Neural progenitor cell (in vitro differentiated cells): ENCODE data around the gene HECTD4. TPM values are rescaled to one million over a fixed set of nuclear protein-coding genes. Genes with fewer than 3 reads are reported as not detected.
A peak's percentile ranks its signal among the peaks of the same experiment; 100 is the strongest.

Source experiments
- DNase-seq: peaks from one replicate; pipeline ENCODE4 v3.0.0-alpha.2; 2016; ENCODE audit warnings: low spot score
- H2AFZ ChIP-seq: fragments of 200-600 bp; sonication (generic); replicated peaks from 2 replicates; pipeline ENCODE4 v1.6.1; 2016; ENCODE audit warnings: antibody characterized with exemption
- H3F3A ChIP-seq: fragments of 200-600 bp; sonication (generic); 2 replicates; pipeline ENCODE4 v1.6.1; 2016; ENCODE audit warnings: antibody characterized with exemption, low read depth
- H3K27ac ChIP-seq: fragments of 200-600 bp; sonication (generic); 2 replicates; pipeline ENCODE4 v1.5.1; 2016; ENCODE audit warnings: mild to moderate bottlenecking
- H3K27me3 ChIP-seq: fragments of 200-600 bp; sonication (generic); 2 replicates; pipeline ENCODE4 v1.6.1; 2016; ENCODE audit warnings: mild to moderate bottlenecking, moderate library complexity
- H3K36me3 ChIP-seq: fragments of 200-600 bp; sonication (generic); 2 replicates; pipeline ENCODE4 v1.5.1; 2016
- H3K4me1 ChIP-seq: fragments of 200-600 bp; sonication (generic); 2 replicates; pipeline ENCODE4 v1.6.1; 2016; ENCODE audit warnings: mixed run types
- H3K4me2 ChIP-seq: fragments of 200-600 bp; sonication (generic); 2 replicates; pipeline ENCODE4 v1.6.1; 2016
- H3K4me3 ChIP-seq: fragments of 200-600 bp; sonication (generic); 2 replicates; pipeline ENCODE4 v1.5.1; 2016
- H3K79me2 ChIP-seq: fragments of 200-600 bp; sonication (generic); 2 replicates; pipeline ENCODE4 v1.6.1; 2016; ENCODE audit warnings: low read depth
- H3K9ac ChIP-seq: fragments of 200-600 bp; sonication (generic); 2 replicates; pipeline ENCODE4 v1.6.1; 2016
- H3K9me3 ChIP-seq: fragments of 200-600 bp; sonication (generic); 2 replicates; pipeline ENCODE4 v1.5.1; 2016; ENCODE audit warnings: low read depth
- H4K20me1 ChIP-seq: fragments of 200-600 bp; sonication (generic); 2 replicates; pipeline ENCODE4 v1.6.1; 2016; ENCODE audit warnings: low read depth
- H3K27ac Mint-ChIP-seq: 3 replicates; pipeline ENCODE4 v1.8.0; 2021; ENCODE audit warnings: mixed read lengths
- H3K27me3 Mint-ChIP-seq: 2 replicates; pipeline ENCODE4 v1.8.0; 2022; ENCODE audit warnings: low read depth, mild to moderate bottlenecking, inconsistent platforms, moderate library complexity, mixed read lengths; ENCODE audit not compliant: insufficient read depth
- H3K36me3 Mint-ChIP-seq: 3 replicates; pipeline ENCODE4 v1.8.0; 2021; ENCODE audit warnings: mixed read lengths
- H3K4me1 Mint-ChIP-seq: 3 replicates; pipeline ENCODE4 v1.8.0; 2021; ENCODE audit warnings: mixed read lengths
- H3K4me3 Mint-ChIP-seq: 3 replicates; pipeline ENCODE4 v1.8.0; 2021; ENCODE audit warnings: mild to moderate bottlenecking, moderate library complexity, mixed read lengths
- H3K9me3 Mint-ChIP-seq: 3 replicates; pipeline ENCODE4 v1.8.0; 2020; ENCODE audit warnings: mixed read lengths
- CTCF ChIP-seq: fragments of 200-600 bp; sonication (generic); IDR thresholded peaks from 2 replicates; pipeline ENCODE4 v1.5.1; 2017; ENCODE audit warnings: antibody characterized with exemption, mild to moderate bottlenecking
- EZH2 ChIP-seq: fragments of 200-600 bp; sonication (generic); IDR thresholded peaks from 2 replicates; pipeline ENCODE4 v1.6.1; 2017; ENCODE audit warnings: antibody characterized with exemption, mild to moderate bottlenecking, moderate library complexity
- EZH2phosphoT487 ChIP-seq: fragments of 200-600 bp; sonication (generic); IDR thresholded peaks from 2 replicates; pipeline ENCODE4 v1.6.1; 2017; ENCODE audit warnings: antibody characterized with exemption
- total RNA-seq: library from RNA; depleted of rRNA; stranded (reverse); fragments of >200 nt; gene quantifications from 2 replicates; pipeline ENCODE4 v1.2.3, GENCODE V29; 2015; ENCODE audit warnings: low replicate concordance

HECTD4 gene
- total RNA-seq, 1 donor from 2014 or later = 11.0 TPM

- no peak for TF ChIP-seq EZH2phosphoT487
- Mint-ChIP-seq H3K36me3 (peaks cover 33% of the 10 kb centered on the region), H3K9me3 (peaks cover 8% of the 10 kb centered on the region), H3K4me3 (no peak overlapping the region), H3K27me3 (no peaks in the 10 kb centered on the region), H3K4me1 (no peaks in the 10 kb centered on the region), H3K27ac (no peak overlapping the region)
- H3K4me2 ChIP-seq = no peak overlapping the region
- H3K27me3 ChIP-seq = no peaks in the 10 kb centered on the region
- H4K20me1 ChIP-seq = no peaks in the 10 kb centered on the region
- H3F3A ChIP-seq = no peaks in the 10 kb centered on the region
- H3K79me2 ChIP-seq = no peaks in the 10 kb centered on the region
- no peak overlapping the region for H3K9ac ChIP-seq
- no peak overlapping the region for H2AFZ ChIP-seq
- DNase-seq = no peak
- H3K4me3 ChIP-seq = no peak overlapping the region
- peaks cover 4% of the 10 kb centered on the region for H3K9me3 ChIP-seq
- H3K4me1 ChIP-seq = no peaks in the 10 kb centered on the region
- no peak overlapping the region for H3K27ac ChIP-seq
- no peaks in the 10 kb centered on the region for H3K36me3 ChIP-seq
Measured at GRCh38 chr12:112163056-112163455, 219.2 kb downstream of the HECTD4 start.

GRCh38 chr12:112162241-112162790 is 219.9 kb downstream of the HECTD4 start:
- Histone ChIP-seq H3K27ac (no peak overlapping the region), H4K20me1 (no peaks in the 10 kb centered on the region), H3K4me2 (no peak overlapping the region), H3F3A (no peaks in the 10 kb centered on the region), H3K9me3 (peaks cover 5% of the 10 kb centered on the region), H3K4me3 (no peak overlapping the region), H3K36me3 (no peaks in the 10 kb centered on the region), H3K4me1 (no peaks in the 10 kb centered on the region), H3K27me3 (no peaks in the 10 kb centered on the region), H2AFZ (no peak overlapping the region), H3K79me2 (no peaks in the 10 kb centered on the region), H3K9ac (no peak overlapping the region)
- no peak for DNase-seq
- Mint-ChIP-seq H3K27ac (no peak overlapping the region), H3K9me3 (peaks cover 12% of the 10 kb centered on the region), H3K27me3 (no peaks in the 10 kb centered on the region), H3K4me1 (no peaks in the 10 kb centered on the region), H3K4me3 (no peak overlapping the region), H3K36me3 (peaks cover 40% of the 10 kb centered on the region)
- TF ChIP-seq CTCF = no peak
- TF ChIP-seq EZH2 = no peak
- no peak for TF ChIP-seq EZH2phosphoT487

- no peak for DNase-seq
- no peak for TF ChIP-seq EZH2phosphoT487
- no peak for TF ChIP-seq EZH2
- no peak for TF ChIP-seq CTCF
- H3K27ac Mint-ChIP-seq = peak overlapping the region; percentile 68
- Histone ChIP-seq H3F3A (no peaks in the 10 kb centered on the region), H3K4me3 (no peak overlapping the region), H3K9me3 (peaks cover 5% of the 10 kb centered on the region), H3K79me2 (no peaks in the 10 kb centered on the region), H4K20me1 (no peaks in the 10 kb centered on the region), H3K36me3 (no peaks in the 10 kb centered on the region), H3K27me3 (no peaks in the 10 kb centered on the region), H3K27ac (no peak overlapping the region), H3K9ac (no peak overlapping the region), H2AFZ (no peak overlapping the region), H3K4me2 (no peak overlapping the region), H3K4me1 (no peaks in the 10 kb centered on the region)
- no peaks in the 10 kb centered on the region for H3K4me1 Mint-ChIP-seq
- H3K36me3 Mint-ChIP-seq = peaks cover 45% of the 10 kb centered on the region
- H3K27me3 Mint-ChIP-seq = no peaks in the 10 kb centered on the region
- no peak overlapping the region for H3K4me3 Mint-ChIP-seq
- H3K9me3 Mint-ChIP-seq = peaks cover 17% of the 10 kb centered on the region
Measured at GRCh38 chr12:112161711-112162110, 220.5 kb downstream of the HECTD4 start.

GRCh38 chr12:112160611-112161010 is 221.6 kb downstream of the HECTD4 start:
- Mint-ChIP-seq H3K4me3 (no peak overlapping the region), H3K9me3 (peaks cover 25% of the 10 kb centered on the region), H3K4me1 (no peaks in the 10 kb centered on the region), H3K36me3 (peaks cover 55% of the 10 kb centered on the region), H3K27me3 (peaks cover 2% of the 10 kb centered on the region), H3K27ac (no peak overlapping the region)
- DNase-seq = no peak
- TF ChIP-seq EZH2 = no peak
- no peak for TF ChIP-seq EZH2phosphoT487
- no peak for TF ChIP-seq CTCF
- no peak overlapping the region for H3K9ac ChIP-seq
- no peak overlapping the region for H3K4me2 ChIP-seq
- H3K36me3 ChIP-seq = no peaks in the 10 kb centered on the region
- H3F3A ChIP-seq = no peaks in the 10 kb centered on the region
- H3K4me1 ChIP-seq = no peaks in the 10 kb centered on the region
- H3K79me2 ChIP-seq = no peaks in the 10 kb centered on the region
- no peak overlapping the region for H3K27ac ChIP-seq
- H3K27me3 ChIP-seq = no peaks in the 10 kb centered on the region
- no peak overlapping the region for H2AFZ ChIP-seq
- H3K9me3 ChIP-seq = peaks cover 5% of the 10 kb centered on the region
- H4K20me1 ChIP-seq = no peaks in the 10 kb centered on the region
- H3K4me3 ChIP-seq = no peak overlapping the region
